AG09319 (cell line): ENCODE measurements around the gene FOXR1.

Experiments
- DNase-seq: peaks from one replicate; pipeline ENCODE4 v3.0.0-alpha.2; 2010; ENCODE audit warnings: low read depth; ENCODE audit errors: extremely low read depth
- CTCF ChIP-seq: IDR thresholded peaks from 2 replicates; pipeline ENCODE4 v1.5.1; 2011; ENCODE audit warnings: low read depth, mild to moderate bottlenecking, inconsistent platforms, low read length, moderate library complexity

Gene FOXR1

DNA sequence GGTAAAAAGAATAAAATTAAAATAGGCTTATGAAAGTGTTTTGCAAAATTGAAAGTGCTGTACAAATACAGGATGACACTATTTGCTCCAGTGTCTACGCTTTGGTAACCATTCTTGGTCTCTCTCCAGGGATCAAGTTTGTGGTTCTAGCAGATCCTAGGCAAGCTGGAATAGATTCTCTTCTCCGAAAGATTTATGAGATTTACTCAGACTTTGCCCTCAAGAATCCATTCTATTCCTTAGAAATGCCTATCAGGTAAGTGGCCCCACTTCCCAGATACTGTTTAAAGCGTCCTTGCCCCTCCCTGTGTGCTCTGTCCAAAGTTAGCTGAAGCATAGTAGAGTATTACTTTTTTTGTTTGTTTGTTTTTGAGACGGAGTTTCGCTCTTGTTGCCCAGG, 50.1 kb downstream of the FOXR1 start:
- TF ChIP-seq CTCF: no peak
- DNase-seq: no peak

GRCh38 chr11:119023741-119024140, 52.2 kb downstream of the FOXR1 start:
- TF ChIP-seq CTCF: no peak
- no peak for DNase-seq

GRCh38 chr11:119024430-119025098, 53.0 kb downstream of the FOXR1 start:
- TF ChIP-seq CTCF: no peak
- no peak for DNase-seq

DNA sequence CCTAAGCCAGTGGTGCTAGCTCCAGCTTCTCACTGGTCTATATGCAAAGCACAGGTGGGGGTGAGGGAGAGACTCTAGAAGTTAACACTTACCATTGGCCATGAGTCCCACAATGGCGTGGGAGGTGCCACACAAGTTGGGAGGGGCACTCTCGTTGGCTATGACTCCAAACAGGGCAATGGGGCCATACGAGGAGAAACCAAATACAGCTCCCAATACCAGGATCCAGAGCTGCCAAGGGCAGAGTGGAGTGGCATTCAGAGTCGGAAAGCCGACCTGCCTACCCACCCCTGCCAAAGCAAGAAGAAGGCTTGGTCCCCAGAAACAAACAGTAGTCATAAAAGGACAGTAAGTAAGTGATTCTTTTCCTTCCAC, 53.5 kb downstream of the FOXR1 start:
- no peak for DNase-seq
- no peak for TF ChIP-seq CTCF

DNA sequence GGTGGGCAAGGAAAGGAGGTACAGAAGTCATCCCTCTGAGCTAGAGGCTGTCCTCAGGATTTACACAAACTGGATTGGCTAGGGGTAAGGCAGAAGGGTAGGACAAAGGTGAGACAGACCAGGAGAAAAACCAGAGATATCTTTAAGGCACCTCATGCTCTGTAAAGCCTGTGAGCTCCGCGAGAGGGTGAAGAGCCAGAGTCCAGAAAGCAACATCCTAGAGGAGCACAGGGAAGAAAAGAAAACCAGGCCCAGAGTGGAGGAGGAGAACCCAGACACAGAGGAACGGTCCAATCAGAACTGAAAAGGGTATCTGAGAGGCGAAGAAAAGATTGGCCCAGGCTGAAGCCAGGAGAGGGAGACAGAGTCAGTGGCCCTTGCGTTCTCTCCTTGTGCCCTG, 54.0 kb downstream of the FOXR1 start:
- no peak for TF ChIP-seq CTCF
- DNase-seq: no peak

- DNase-seq: no peak
- no peak for TF ChIP-seq CTCF
These were observed 54.6 kb downstream of the FOXR1 start for GRCh38 chr11:119025978-119026766.

- no peak for TF ChIP-seq CTCF
- DNase-seq: no peak
These were observed 55.4 kb downstream of the FOXR1 start for GRCh38 chr11:119026970-119027369.
